ENCODE results near the gene EFEMP2.
A peak's percentile ranks its signal among the peaks of the same experiment; 100 is the strongest.

Gene EFEMP2

DNA sequence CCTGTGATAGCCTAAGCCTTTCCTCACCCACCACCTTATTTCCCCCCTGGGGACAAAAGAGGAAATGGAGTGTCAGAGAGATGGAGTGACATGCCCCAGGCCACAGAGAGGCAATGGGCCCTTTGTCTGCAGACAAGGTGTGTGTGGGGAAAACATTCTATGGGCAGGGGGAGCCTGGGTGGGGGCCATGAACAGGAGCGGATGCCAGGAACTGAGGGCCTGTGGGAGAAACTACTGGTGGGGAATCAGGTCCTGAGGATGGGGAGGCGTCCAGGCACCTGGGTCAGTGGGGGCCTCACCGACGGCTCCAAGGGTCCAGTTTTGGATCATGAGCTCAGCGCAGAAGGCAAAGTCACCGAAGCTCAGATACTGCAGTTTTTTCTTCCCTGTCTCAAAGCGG lies 12.6 kb upstream of the EFEMP2 start:
- TF ChIP-seq, protein P1, sequence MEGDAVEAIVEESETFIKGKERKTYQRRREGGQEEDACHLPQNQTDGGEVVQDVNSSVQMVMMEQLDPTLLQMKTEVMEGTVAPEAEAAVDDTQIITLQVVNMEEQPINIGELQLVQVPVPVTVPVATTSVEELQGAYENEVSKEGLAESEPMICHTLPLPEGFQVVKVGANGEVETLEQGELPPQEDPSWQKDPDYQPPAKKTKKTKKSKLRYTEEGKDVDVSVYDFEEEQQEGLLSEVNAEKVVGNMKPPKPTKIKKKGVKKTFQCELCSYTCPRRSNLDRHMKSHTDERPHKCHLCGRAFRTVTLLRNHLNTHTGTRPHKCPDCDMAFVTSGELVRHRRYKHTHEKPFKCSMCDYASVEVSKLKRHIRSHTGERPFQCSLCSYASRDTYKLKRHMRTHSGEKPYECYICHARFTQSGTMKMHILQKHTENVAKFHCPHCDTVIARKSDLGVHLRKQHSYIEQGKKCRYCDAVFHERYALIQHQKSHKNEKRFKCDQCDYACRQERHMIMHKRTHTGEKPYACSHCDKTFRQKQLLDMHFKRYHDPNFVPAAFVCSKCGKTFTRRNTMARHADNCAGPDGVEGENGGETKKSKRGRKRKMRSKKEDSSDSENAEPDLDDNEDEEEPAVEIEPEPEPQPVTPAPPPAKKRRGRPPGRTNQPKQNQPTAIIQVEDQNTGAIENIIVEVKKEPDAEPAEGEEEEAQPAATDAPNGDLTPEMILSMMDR (conservative IDR thresholded peaks at IDR 0.05; ENCODE audit: low read length) = no peak
- no peak for TF ChIP-seq EZH2phosphoT487 (IDR thresholded peaks at IDR 0.05; ENCODE audit: borderline replicate concordance)
- Histone ChIP-seq H3F3A (ENCODE audit: low read depth) (no peaks in the 10 kb centered on the region), H3K27me3 (ENCODE audit: insufficient read depth, low read length, poor library complexity, severe bottlenecking) (no peaks in the 10 kb centered on the region), H2AFZ (ENCODE audit: low read length) (no peak overlapping the region), H3K4me1 (ENCODE audit: insufficient read depth, low read length, poor library complexity, severe bottlenecking) (peaks cover 60% of the 10 kb centered on the region), H3K4me2 (ENCODE audit: low read depth, low read length, poor library complexity, severe bottlenecking) (peak overlapping the region; percentile 92), H3K4me3 (ENCODE audit: low read length, poor library complexity, severe bottlenecking) (peak overlapping the region; percentile 57), H3K79me2 (ENCODE audit: insufficient read depth, low read length) (peaks cover 41% of the 10 kb centered on the region), H3K9me2 (replicated peaks; ENCODE audit: low read depth, low read length) (no peaks in the 10 kb centered on the region), H3K9ac (ENCODE audit: low read depth, low read length, poor library complexity, severe bottlenecking) (peak overlapping the region; percentile 53), H3K9me3 (ENCODE audit: insufficient read depth, low read depth, low read length) (no peaks in the 10 kb centered on the region), H3K36me3 (ENCODE audit: insufficient read depth, low read length) (peaks cover 11% of the 10 kb centered on the region; the same call in 1 of the 2 replicates), H4K20me1 (ENCODE audit: insufficient read depth, low read length, poor library complexity, severe bottlenecking) (peaks cover 6% of the 10 kb centered on the region)

DNA sequence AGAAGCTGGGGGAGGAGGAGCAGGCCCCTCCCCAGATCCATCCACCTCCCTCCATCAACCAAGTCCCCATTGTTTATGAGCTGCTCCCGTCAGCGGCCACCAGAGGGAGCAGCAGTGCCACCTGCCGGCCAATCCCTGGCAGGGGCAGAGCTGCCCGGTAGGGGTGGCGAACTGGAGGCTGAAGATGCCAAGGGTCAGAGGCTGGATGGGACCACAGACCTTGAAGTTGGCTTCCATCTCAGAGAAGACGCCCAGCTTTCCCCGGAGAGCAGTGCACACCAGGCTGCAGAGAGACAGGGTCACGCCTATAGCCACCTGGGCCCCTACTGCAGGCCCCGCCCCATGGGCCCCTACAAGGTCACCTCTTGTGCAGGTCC lies 12.1 kb upstream of the EFEMP2 start:
- Histone ChIP-seq H3K4me1 (ENCODE audit: insufficient read depth, low read length, poor library complexity, severe bottlenecking) (peaks cover 60% of the 10 kb centered on the region), H3K27me3 (ENCODE audit: insufficient read depth, low read length, poor library complexity, severe bottlenecking) (no peaks in the 10 kb centered on the region), H4K20me1 (ENCODE audit: insufficient read depth, low read length, poor library complexity, severe bottlenecking) (peaks cover 6% of the 10 kb centered on the region), H3K4me2 (ENCODE audit: low read depth, low read length, poor library complexity, severe bottlenecking) (peak overlapping the region; percentile 92), H3K4me3 (ENCODE audit: low read length, poor library complexity, severe bottlenecking) (peak overlapping the region; percentile 57), H3K9ac (ENCODE audit: low read depth, low read length, poor library complexity, severe bottlenecking) (peak overlapping the region; percentile 53), H3K36me3 (ENCODE audit: insufficient read depth, low read length) (peaks cover 11% of the 10 kb centered on the region; the same call in 1 of the 2 replicates), H2AFZ (ENCODE audit: low read length) (no peak overlapping the region), H3K9me3 (ENCODE audit: insufficient read depth, low read depth, low read length) (no peaks in the 10 kb centered on the region), H3F3A (ENCODE audit: low read depth) (no peaks in the 10 kb centered on the region), H3K79me2 (ENCODE audit: insufficient read depth, low read length) (peaks cover 41% of the 10 kb centered on the region), H3K9me2 (replicated peaks; ENCODE audit: low read depth, low read length) (no peaks in the 10 kb centered on the region)
- TF ChIP-seq EZH2phosphoT487 (IDR thresholded peaks at IDR 0.05; ENCODE audit: borderline replicate concordance) = no peak
- TF ChIP-seq, protein P1 (conservative IDR thresholded peaks at IDR 0.05; ENCODE audit: low read length) = peak; percentile 100

DNA sequence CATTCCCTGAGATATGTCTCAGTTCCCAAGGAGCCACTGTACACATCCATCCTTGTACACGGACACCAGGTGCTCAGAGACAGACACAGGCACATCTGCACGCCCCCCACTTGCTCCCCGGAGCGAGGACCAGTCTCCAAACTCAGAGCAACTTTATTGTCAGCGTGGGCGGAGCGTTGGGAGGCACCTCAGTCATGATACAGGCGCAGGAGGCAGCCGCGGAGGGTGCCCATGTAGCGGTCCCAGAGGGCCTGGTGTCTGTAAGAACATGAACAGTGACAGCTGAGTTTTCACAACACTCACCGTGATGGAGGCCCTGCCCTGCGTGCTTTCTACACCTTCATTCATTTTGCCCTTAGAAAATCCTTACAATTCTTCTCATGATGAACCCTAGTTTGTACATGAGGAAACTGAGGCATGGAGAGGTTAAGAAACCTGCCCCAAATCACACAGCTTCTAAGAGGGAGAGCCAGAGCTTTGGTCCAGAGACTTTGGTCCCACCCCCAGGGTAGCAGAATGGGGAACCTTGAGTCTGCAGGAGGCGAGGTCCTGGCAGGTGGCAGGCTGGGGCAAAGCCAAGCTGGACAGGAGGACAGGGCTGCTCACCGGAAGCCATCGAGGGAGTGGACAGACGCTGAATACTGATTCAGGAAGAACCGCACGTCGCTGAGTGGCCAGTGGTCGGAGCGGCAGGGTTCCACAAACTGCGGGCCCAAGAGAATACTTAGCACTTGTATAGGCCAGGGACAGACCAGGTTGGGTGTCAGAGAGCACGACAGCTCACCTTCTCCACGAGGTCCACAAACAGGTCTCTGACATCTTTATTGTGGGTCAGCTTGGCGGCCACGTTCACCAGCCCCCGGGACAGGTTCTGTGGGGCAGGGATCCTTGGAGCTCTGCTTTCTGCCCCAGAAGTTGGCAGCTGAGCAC lies 11.5 kb upstream of the EFEMP2 start:
- Histone ChIP-seq H3K9me2 (replicated peaks; ENCODE audit: low read depth, low read length) (no peaks in the 10 kb centered on the region), H3K79me2 (ENCODE audit: insufficient read depth, low read length) (peaks cover 41% of the 10 kb centered on the region), H3K4me1 (ENCODE audit: insufficient read depth, low read length, poor library complexity, severe bottlenecking) (peaks cover 60% of the 10 kb centered on the region), H3K9ac (ENCODE audit: low read depth, low read length, poor library complexity, severe bottlenecking) (no peak overlapping the region), H3F3A (ENCODE audit: low read depth) (no peaks in the 10 kb centered on the region), H3K9me3 (ENCODE audit: insufficient read depth, low read depth, low read length) (no peaks in the 10 kb centered on the region), H2AFZ (ENCODE audit: low read length) (no peak overlapping the region), H4K20me1 (ENCODE audit: insufficient read depth, low read length, poor library complexity, severe bottlenecking) (peaks cover 6% of the 10 kb centered on the region), H3K4me3 (ENCODE audit: low read length, poor library complexity, severe bottlenecking) (no peak overlapping the region), H3K36me3 (ENCODE audit: insufficient read depth, low read length) (peaks cover 11% of the 10 kb centered on the region; the same call in 1 of the 2 replicates), H3K4me2 (ENCODE audit: low read depth, low read length, poor library complexity, severe bottlenecking) (peak overlapping the region; percentile 92), H3K27me3 (ENCODE audit: insufficient read depth, low read length, poor library complexity, severe bottlenecking) (no peaks in the 10 kb centered on the region)
- TF ChIP-seq, protein P1 (conservative IDR thresholded peaks at IDR 0.05; ENCODE audit: low read length) = no peak
- no peak for TF ChIP-seq EZH2phosphoT487 (IDR thresholded peaks at IDR 0.05; ENCODE audit: borderline replicate concordance)
